CD14-positive monocyte (primary cell): ENCODE data around the gene KIRREL3. TPM values are rescaled to one million over a fixed set of nuclear protein-coding genes. Genes with fewer than 3 reads are reported as not detected.
A peak's percentile ranks its signal among the peaks of the same experiment; 100 is the strongest.

Source experiments
- DNase-seq, 3 donors: peaks; one replicate each; pipeline ENCODE4 v3.0.0-alpha.2; 2011 to 2022
- H2AFZ ChIP-seq: 2 replicates; pipeline ENCODE4 v1.6.0; 2012; ENCODE audit warnings: mild to moderate bottlenecking, low read depth, low read length, inconsistent platforms; ENCODE audit not compliant: insufficient read depth, poor library complexity, severe bottlenecking
- H3K27ac ChIP-seq, 2 donors: 1 replicate in 1 of 2; 2 replicates in 1 of 2; pipeline ENCODE4 v1.5.1; 2012 to 2013; ENCODE audit warnings: low read length in 2 of 2, control low read depth in 1 of 2, inconsistent platforms in 1 of 2, low read depth in 1 of 2, mild to moderate bottlenecking in 1 of 2
- H3K27me3 ChIP-seq, 2 donors: one replicate each; pipeline versions ENCODE4 v1.6.0 to v1.6.1; 2011 to 2013; ENCODE audit warnings: low read length in 2 of 2; ENCODE audit not compliant: control insufficient read depth in 2 of 2, insufficient read depth in 2 of 2
- H3K36me3 ChIP-seq, 2 donors: replicated peaks in 1 of 2; 1 replicate in 1 of 2; 2 replicates in 1 of 2; pipeline versions ENCODE4 v1.5.1 to v1.6.1; 2012 to 2013; ENCODE audit warnings: low read length in 2 of 2, control low read depth in 1 of 2, inconsistent platforms in 1 of 2, mild to moderate bottlenecking in 1 of 2; ENCODE audit not compliant: insufficient read depth in 2 of 2, control insufficient read depth in 1 of 2
- H3K4me1 ChIP-seq, 2 donors: 1 replicate in 1 of 2; 2 replicates in 1 of 2; pipeline versions ENCODE4 v1.5.1 to v1.6.1; 2012 to 2013; ENCODE audit warnings: low read length in 2 of 2, control low read depth in 1 of 2, inconsistent platforms in 1 of 2, mild to moderate bottlenecking in 1 of 2, moderate library complexity in 1 of 2; ENCODE audit not compliant: insufficient read depth in 2 of 2, control insufficient read depth in 1 of 2
- H3K4me2 ChIP-seq: replicated peaks from 2 replicates; pipeline ENCODE3; 2012; ENCODE audit warnings: low read length, moderate library complexity, mild to moderate bottlenecking; ENCODE audit not compliant: poor library complexity, severe bottlenecking; ENCODE audit errors: extremely low read depth
- H3K4me3 ChIP-seq, 3 experiments: fragments of 200-600 bp in 1 of 3; sonication (generic) in 1 of 3; replicated peaks in 1 of 3; 1 replicate in 2 of 3; 2 replicates in 1 of 3; pipeline ENCODE4 v1.5.1; 2011 to 2013; ENCODE audit warnings: low read length in 3 of 3, mild to moderate bottlenecking in 3 of 3, control low read depth in 2 of 3, low read depth in 2 of 3, inconsistent platforms in 1 of 3, moderate library complexity in 1 of 3
- H3K79me2 ChIP-seq: 2 replicates; pipeline ENCODE4 v1.6.0; 2012; ENCODE audit warnings: mild to moderate bottlenecking, control low read depth, inconsistent platforms, low read length, moderate library complexity; ENCODE audit not compliant: insufficient read depth
- H3K9ac ChIP-seq: 2 replicates; pipeline ENCODE4 v1.6.0; 2017; ENCODE audit warnings: low read length, mild to moderate bottlenecking; ENCODE audit not compliant: insufficient read depth, poor library complexity, severe bottlenecking
- H3K9me3 ChIP-seq, 2 donors: replicated peaks in 1 of 2; 1 replicate in 1 of 2; 2 replicates in 1 of 2; pipeline versions ENCODE4 v1.5.1 to v1.6.1; 2012 to 2013; ENCODE audit warnings: low read length in 2 of 2, control low read depth in 1 of 2; ENCODE audit not compliant: control insufficient read depth in 1 of 2, insufficient read depth in 1 of 2
- H4K20me1 ChIP-seq: 2 replicates; pipeline ENCODE4 v1.6.0; 2012; ENCODE audit warnings: mild to moderate bottlenecking, low read length, control low read depth, moderate library complexity; ENCODE audit not compliant: insufficient read depth
- H3K27ac Mint-ChIP-seq, 7 donors: one replicate each; pipeline ENCODE4 v1.8.0; 2020; ENCODE audit warnings: mild to moderate bottlenecking in 7 of 7, mixed read lengths in 7 of 7, moderate library complexity in 6 of 7, inconsistent platforms in 2 of 7
- H3K27me3 Mint-ChIP-seq, 3 donors: one replicate each; pipeline ENCODE4 v1.8.0; 2021 to 2022; ENCODE audit warnings: low read depth in 3 of 3, mild to moderate bottlenecking in 3 of 3, mixed read lengths in 3 of 3, moderate library complexity in 3 of 3, inconsistent platforms in 1 of 3
- H3K36me3 Mint-ChIP-seq, 2 donors: one replicate each; pipeline ENCODE4 v1.8.0; 2020; ENCODE audit warnings: mixed read lengths in 2 of 2, inconsistent platforms in 1 of 2, mild to moderate bottlenecking in 1 of 2
- H3K4me1 Mint-ChIP-seq: one replicate; pipeline ENCODE4 v1.8.0; 2020; ENCODE audit warnings: mild to moderate bottlenecking, mixed read lengths
- H3K4me3 Mint-ChIP-seq, 2 donors: one replicate each; pipeline ENCODE4 v1.8.0; 2020; ENCODE audit warnings: mild to moderate bottlenecking in 2 of 2, mixed read lengths in 2 of 2, moderate library complexity in 1 of 2
- H3K9me3 Mint-ChIP-seq, 7 donors: one replicate each; pipeline ENCODE4 v1.8.0; 2020 to 2022; ENCODE audit warnings: mixed read lengths in 7 of 7, mild to moderate bottlenecking in 6 of 7, moderate library complexity in 6 of 7, inconsistent platforms in 2 of 7
- CTCF ChIP-seq: fragments of 200-600 bp; IDR thresholded peaks from one replicate; pipeline ENCODE4 v1.8.0; 2022; ENCODE audit warnings: antibody characterized with exemption, mild to moderate bottlenecking
- WGBS: methylation state at CpG from one replicate; pipeline ENCODE4 v1.1.5; 2013; ENCODE audit warnings: missing lambda C conversion rate; ENCODE audit not compliant: insufficient coverage; 5-methylcytosine and 5-hydroxymethylcytosine counted together
- intact Hi-C, 2 donors: fragments of 100-400 bp; cut with micrococcal nuclease; formaldehyde crosslinking; loops; one replicate each; pipeline versions ENCODE4 v1.15.0 to v1.15.1; 2023
- polyA plus RNA-seq, 3 donors: library from polyadenylated mRNA; depleted of rRNA in 1 of 3; unstranded in 2 of 3; stranded (reverse) in 1 of 3; fragments of 300-500 nt in 2 of 3; fragments of >200 nt in 1 of 3; fragmentation: Illumina TruSeq in 2 of 3; gene quantifications; 1 replicate in 2 of 3; 2 replicates in 1 of 3; pipeline ENCODE4 v1.2.3, GENCODE V29; 2012 to 2021

Gene KIRREL3
- polyA plus RNA-seq, 3 donors = not detected

DNA sequence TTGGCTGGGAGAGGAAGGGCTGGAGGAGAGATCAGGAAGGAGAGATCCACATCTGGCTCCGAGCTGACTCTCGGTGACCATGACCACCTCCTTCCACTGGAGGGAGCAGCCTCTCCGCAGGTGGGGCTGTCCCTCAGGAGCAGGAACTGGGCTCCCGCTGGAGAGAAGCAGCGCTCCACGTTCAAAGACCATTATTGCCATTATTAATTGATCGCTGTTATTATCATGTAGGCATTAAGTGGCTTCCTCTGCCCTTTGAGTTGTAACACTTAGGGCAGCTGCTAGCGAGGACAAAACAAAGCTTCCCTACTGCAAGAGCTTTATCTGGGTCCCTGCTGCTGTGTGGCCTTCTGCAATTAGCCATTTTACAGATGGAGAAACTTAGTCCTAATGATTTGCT lies 393.2 kb downstream of the KIRREL3 start:
- Histone ChIP-seq H3K36me3 (no peaks in the 10 kb centered on the region), H3K9ac (no peak overlapping the region), H4K20me1 (no peaks in the 10 kb centered on the region), H2AFZ (no peak overlapping the region), H3K4me3 (no peak overlapping the region), H3K4me1 (no peaks in the 10 kb centered on the region), H3K27ac (no peak overlapping the region), H3K27me3 (no peaks in the 10 kb centered on the region), H3K9me3 (no peaks in the 10 kb centered on the region), H3K4me2 (no peak overlapping the region), H3K79me2 (no peaks in the 10 kb centered on the region)
- TF ChIP-seq CTCF = peak; percentile 20
- peaks cover 6 to 19% (median 13%) of the 10 kb centered on the region in 3 donors for H3K27me3 Mint-ChIP-seq
- DNase-seq = no peak
- no peak overlapping the region for H3K27ac Mint-ChIP-seq
- H3K4me3 Mint-ChIP-seq = no peak overlapping the region
- no peaks in the 10 kb centered on the region for H3K36me3 Mint-ChIP-seq
- no peaks in the 10 kb centered on the region for H3K9me3 Mint-ChIP-seq
- WGBS = 62% methylated on average over 2 of the region's 8 CpGs
- intact Hi-C loops = no loop called here
- H3K4me1 Mint-ChIP-seq = no peaks in the 10 kb centered on the region

- Histone ChIP-seq H3K36me3 (no peaks in the 10 kb centered on the region), H3K4me2 (no peak overlapping the region), H3K27ac (no peak overlapping the region), H3K9me3 (no peaks in the 10 kb centered on the region), H3K9ac (no peak overlapping the region), H3K4me3 (no peak overlapping the region), H3K27me3 (no peaks in the 10 kb centered on the region), H3K79me2 (no peaks in the 10 kb centered on the region), H2AFZ (no peak overlapping the region), H4K20me1 (no peaks in the 10 kb centered on the region), H3K4me1 (no peaks in the 10 kb centered on the region)
- Mint-ChIP-seq H3K4me1 (no peaks in the 10 kb centered on the region), H3K9me3 (no peaks in the 10 kb centered on the region), H3K36me3 (no peaks in the 10 kb centered on the region), H3K4me3 (no peak overlapping the region), H3K27ac (no peak overlapping the region), H3K27me3 (peaks cover 6 to 21% (median 13%) of the 10 kb centered on the region in 3 donors)
- DNase-seq = no peak
- TF ChIP-seq CTCF = no peak
- intact Hi-C loops = no loop called here
- WGBS = no CpG with 5 or more reads among the region's 4 CpGs
Measured at GRCh38 chr11:126606484-126606883, 394.1 kb downstream of the KIRREL3 start.
